HepG2 (cell line): Measurements from ENCODE around the gene MRPL10. TPM values are rescaled to one million over a fixed set of nuclear protein-coding genes. Genes with fewer than 3 reads are reported as not detected.

Experiments
- ATF1 ChIP-seq: IDR thresholded peaks from 2 replicates; pipeline ENCODE4 v1.6.1; 2016; ENCODE audit warnings: mild to moderate bottlenecking, control low read depth
- FLYWCH1 ChIP-seq: sonication (generic); formaldehyde crosslinking; IDR thresholded peaks from 2 replicates; pipeline ENCODE4 v1.8.1; 2023; ENCODE audit warnings: mild to moderate bottlenecking, missing genetic modification reagents
- HCFC1 ChIP-seq: fragments of 150-350 bp; IDR thresholded peaks from 2 replicates; pipeline ENCODE4 v1.6.1; 2014; ENCODE audit warnings: low read depth, low read length
- HNF4G ChIP-seq, 2 experiments: sonication (generic) in 1 of 2; formaldehyde crosslinking in 1 of 2; IDR thresholded peaks; 2 replicates each; pipeline versions ENCODE4 v1.4.0 to v1.6.1; 2011 to 2020; ENCODE audit warnings: borderline replicate concordance in 2 of 2, low read depth in 2 of 2, mild to moderate bottlenecking in 2 of 2, low read length in 1 of 2, missing genetic modification reagents in 1 of 2, moderate library complexity in 1 of 2
- HOXA5 ChIP-seq: sonication (generic); formaldehyde crosslinking; IDR thresholded peaks from 2 replicates; pipeline ENCODE4 v1.4.0; 2020; ENCODE audit warnings: missing genetic modification reagents
- KDM1A ChIP-seq: IDR thresholded peaks from 2 replicates; pipeline ENCODE4 v1.6.1; 2016; ENCODE audit warnings: missing compliant biosample characterization
- MAZ ChIP-seq, 2 experiments: sonication (generic) in 1 of 2; formaldehyde crosslinking in 1 of 2; IDR thresholded peaks; 2 replicates each; pipeline versions ENCODE4 v1.5.0 to v1.6.1; 2012 to 2020; ENCODE audit warnings: low read depth in 2 of 2, mild to moderate bottlenecking in 2 of 2, borderline replicate concordance in 1 of 2, improper control_type of control experiment in 1 of 2, low read length in 1 of 2, missing genetic modification reagents in 1 of 2, moderate library complexity in 1 of 2
- MTA1 ChIP-seq: sonication (generic); formaldehyde crosslinking; IDR thresholded peaks from 2 replicates; pipeline ENCODE4 v1.4.0; 2020; ENCODE audit warnings: missing genetic modification reagents, mild to moderate bottlenecking, borderline replicate concordance
- MXI1 ChIP-seq: IDR thresholded peaks from 3 replicates; pipeline ENCODE4 v1.6.1; 2012; ENCODE audit warnings: low read depth, low read length, inconsistent platforms, borderline replicate concordance
- NCOA2 ChIP-seq: sonication (generic); formaldehyde crosslinking; IDR thresholded peaks from 2 replicates; pipeline ENCODE4 v1.8.0; 2022; ENCODE audit warnings: inconsistent platforms
- NFE2L2 ChIP-seq: fragments of 150-350 bp; IDR thresholded peaks from 2 replicates; pipeline ENCODE4 v1.6.1; 2014; ENCODE audit warnings: low read length
- PCBP2 ChIP-seq: fragments of 200-400 bp; formaldehyde crosslinking; optimal IDR thresholded peaks from 2 replicates; pipeline ENCODE3; 2018; ENCODE audit warnings: low read length, low read depth; ENCODE audit not compliant: poor library complexity, severe bottlenecking
- SKI ChIP-seq: fragments of 450-650 bp; IDR thresholded peaks from one replicate; pipeline ENCODE4 v1.6.1; 2018; ENCODE audit warnings: mild to moderate bottlenecking; ENCODE audit not compliant: partially characterized antibody
- SNAPC2 ChIP-seq: sonication (generic); formaldehyde crosslinking; IDR thresholded peaks from 2 replicates; pipeline ENCODE4 v1.8.1; 2022; ENCODE audit warnings: mild to moderate bottlenecking, missing genetic modification reagents
- ZBTB7A ChIP-seq: sonication (generic); formaldehyde crosslinking; IDR thresholded peaks from 2 replicates; pipeline ENCODE4 v1.8.0; 2022; ENCODE audit warnings: mild to moderate bottlenecking, missing genetic modification reagents
- ZNF10 ChIP-seq: sonication (generic); formaldehyde crosslinking; IDR thresholded peaks from 2 replicates; pipeline ENCODE4 v1.4.0; 2020; ENCODE audit warnings: mild to moderate bottlenecking, low read depth, missing genetic modification reagents, borderline replicate concordance
- ZNF138 ChIP-seq: sonication (generic); formaldehyde crosslinking; IDR thresholded peaks from 2 replicates; pipeline ENCODE4 v1.5.0; 2020; ENCODE audit warnings: mild to moderate bottlenecking, low read depth, missing genetic modification reagents
- ZNF614 ChIP-seq: IDR thresholded peaks from 2 replicates; pipeline ENCODE4 v1.6.1; 2018; ENCODE audit warnings: missing biosample characterization, missing genetic modification reagents, inconsistent platforms, borderline replicate concordance
- ZSCAN30 ChIP-seq: sonication (generic); formaldehyde crosslinking; IDR thresholded peaks from 2 replicates; pipeline ENCODE4 v1.5.0; 2020; ENCODE audit warnings: mild to moderate bottlenecking, missing genetic modification reagents
- polyA plus RNA-seq, 8 experiments: library from polyadenylated mRNA; depleted of rRNA in 3 of 8; stranded (reverse) in 7 of 8; unstranded in 1 of 8; fragments of >200 nt; fragmentation: Illumina TruSeq in 4 of 8; extraction: Trizol in 4 of 8; gene quantifications; 2 replicates each; pipeline versions ENCODE4 v1.2.1 to v1.2.3, GENCODE V29; 2011 to 2016; ENCODE audit warnings: low read depth in 4 of 8, missing spikeins in 1 of 8, mixed read lengths in 1 of 8; ENCODE audit not compliant: insufficient read depth in 1 of 8
- total RNA-seq, 5 experiments: library from RNA; depleted of rRNA; stranded (reverse); fragments of >200 nt; fragmentation: Illumina TruSeq; extraction: Trizol; gene quantifications; 2 replicates each; pipeline ENCODE4 v1.2.3, GENCODE V29; 2016; ENCODE audit warnings: low read depth in 1 of 5
- TF ChIP-seq, protein P1 (sequence below): sonication (generic); formaldehyde crosslinking; IDR thresholded peaks from 2 replicates; pipeline ENCODE4 v1.4.0; 2020; ENCODE audit warnings: missing genetic modification reagents, low read depth, mild to moderate bottlenecking, borderline replicate concordance
- TF ChIP-seq, protein P2 (sequence below): sonication (generic); formaldehyde crosslinking; conservative IDR thresholded peaks from 2 replicates; pipeline ENCODE4 v1.8.0; 2022; ENCODE audit warnings: mild to moderate bottlenecking, moderate library complexity, missing genetic modification reagents
- TF ChIP-seq, protein P3 (sequence below): sonication (generic); formaldehyde crosslinking; IDR thresholded peaks from 2 replicates; pipeline ENCODE4 v1.4.0; 2020; ENCODE audit warnings: missing genetic modification reagents, borderline replicate concordance

MRPL10 gene
- total and polyA plus RNA-seq, 2 of the 13 experiments (the other 11 are each of a cell fraction or from before 2014, with no cell fraction given), result 56.7 to 149 TPM

DNA sequence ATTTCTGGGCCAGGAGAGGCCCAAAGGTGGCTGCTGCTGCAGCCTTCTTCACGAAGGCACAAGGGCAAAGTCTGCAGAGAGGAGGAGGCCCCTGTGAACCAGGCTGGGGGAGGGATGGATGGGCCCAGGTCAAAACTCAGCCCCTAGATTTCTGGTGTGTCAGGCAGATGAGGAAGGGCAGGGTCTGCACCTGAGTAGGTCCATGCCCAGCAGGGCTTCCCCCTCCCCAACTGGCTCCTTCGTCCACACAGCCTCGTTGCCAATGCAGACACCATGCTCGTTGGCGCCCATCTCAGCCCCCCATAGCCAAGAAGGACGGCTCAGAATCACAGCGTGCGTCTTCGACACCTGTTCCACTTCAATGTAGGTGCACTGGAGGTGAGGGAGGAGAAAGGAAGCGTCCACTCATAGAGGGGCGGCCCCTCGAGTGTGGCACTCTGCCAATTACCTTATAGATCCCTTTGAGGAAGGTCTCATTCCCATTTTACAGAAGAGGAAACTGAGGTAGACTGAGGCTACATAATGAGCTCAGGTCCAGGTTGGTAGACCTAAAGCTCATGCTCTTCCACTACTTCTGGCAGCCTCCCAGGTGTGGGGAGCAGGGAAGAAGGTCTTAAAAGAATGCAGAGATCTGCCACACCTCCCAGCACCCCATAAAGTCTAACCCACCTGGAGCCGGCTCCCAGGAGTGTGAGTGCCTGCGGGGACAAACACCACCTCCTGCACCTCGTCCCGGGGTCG is 8.8 kb upstream of the MRPL10 start (continued):
- 0 out of 2 replicates have a peak, but pooled peaks have one; percentile 1 for TF ChIP-seq SNAPC2 (CRISPR knock-in tag)
- no peak for TF ChIP-seq ZSCAN30
- TF ChIP-seq PCBP2, result no peak
- no peak for TF ChIP-seq HOXA5 (CRISPR knock-in tag)
- TF ChIP-seq ZBTB7A, result peak; percentile 28; the same call in 1 of the 2 replicates
- no peak for TF ChIP-seq MTA1
- TF ChIP-seq, protein P1, sequence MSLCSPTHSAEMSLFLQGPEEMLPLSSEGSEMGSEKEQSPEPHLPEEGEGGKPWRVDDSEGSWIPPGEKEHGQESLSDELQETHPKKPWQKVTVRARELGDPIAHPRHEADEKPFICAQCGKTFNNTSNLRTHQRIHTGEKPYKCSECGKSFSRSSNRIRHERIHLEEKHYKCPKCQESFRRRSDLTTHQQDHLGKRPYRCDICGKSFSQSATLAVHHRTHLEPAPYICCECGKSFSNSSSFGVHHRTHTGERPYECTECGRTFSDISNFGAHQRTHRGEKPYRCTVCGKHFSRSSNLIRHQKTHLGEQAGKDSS (CRISPR knock-in tag), result no peak
- no peak for TF ChIP-seq SKI
- no peak for TF ChIP-seq MXI1
- TF ChIP-seq ZNF10 (CRISPR knock-in tag), result no peak
- TF ChIP-seq MAZ (IDR thresholded peaks at IDR 0.05; ENCODE audit: borderline replicate concordance, low read depth, low read length), result no peak
- TF ChIP-seq MAZ (CRISPR knock-in tag; IDR thresholded peaks at IDR 0.05; ENCODE audit: low read depth), result no peak
- TF ChIP-seq FLYWCH1 (CRISPR knock-in tag), result 0 out of 2 replicates have a peak, but pooled peaks have one; percentile 54
- TF ChIP-seq, protein P2, sequence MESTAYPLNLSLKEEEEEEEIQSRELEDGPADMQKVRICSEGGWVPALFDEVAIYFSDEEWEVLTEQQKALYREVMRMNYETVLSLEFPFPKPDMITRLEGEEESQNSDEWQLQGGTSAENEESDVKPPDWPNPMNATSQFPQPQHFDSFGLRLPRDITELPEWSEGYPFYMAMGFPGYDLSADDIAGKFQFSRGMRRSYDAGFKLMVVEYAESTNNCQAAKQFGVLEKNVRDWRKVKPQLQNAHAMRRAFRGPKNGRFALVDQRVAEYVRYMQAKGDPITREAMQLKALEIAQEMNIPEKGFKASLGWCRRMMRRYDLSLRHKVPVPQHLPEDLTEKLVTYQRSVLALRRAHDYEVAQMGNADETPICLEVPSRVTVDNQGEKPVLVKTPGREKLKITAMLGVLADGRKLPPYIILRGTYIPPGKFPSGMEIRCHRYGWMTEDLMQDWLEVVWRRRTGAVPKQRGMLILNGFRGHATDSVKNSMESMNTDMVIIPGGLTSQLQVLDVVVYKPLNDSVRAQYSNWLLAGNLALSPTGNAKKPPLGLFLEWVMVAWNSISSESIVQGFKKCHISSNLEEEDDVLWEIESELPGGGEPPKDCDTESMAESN, result no peak
- TF ChIP-seq NCOA2, result no peak
- TF ChIP-seq, protein P3, sequence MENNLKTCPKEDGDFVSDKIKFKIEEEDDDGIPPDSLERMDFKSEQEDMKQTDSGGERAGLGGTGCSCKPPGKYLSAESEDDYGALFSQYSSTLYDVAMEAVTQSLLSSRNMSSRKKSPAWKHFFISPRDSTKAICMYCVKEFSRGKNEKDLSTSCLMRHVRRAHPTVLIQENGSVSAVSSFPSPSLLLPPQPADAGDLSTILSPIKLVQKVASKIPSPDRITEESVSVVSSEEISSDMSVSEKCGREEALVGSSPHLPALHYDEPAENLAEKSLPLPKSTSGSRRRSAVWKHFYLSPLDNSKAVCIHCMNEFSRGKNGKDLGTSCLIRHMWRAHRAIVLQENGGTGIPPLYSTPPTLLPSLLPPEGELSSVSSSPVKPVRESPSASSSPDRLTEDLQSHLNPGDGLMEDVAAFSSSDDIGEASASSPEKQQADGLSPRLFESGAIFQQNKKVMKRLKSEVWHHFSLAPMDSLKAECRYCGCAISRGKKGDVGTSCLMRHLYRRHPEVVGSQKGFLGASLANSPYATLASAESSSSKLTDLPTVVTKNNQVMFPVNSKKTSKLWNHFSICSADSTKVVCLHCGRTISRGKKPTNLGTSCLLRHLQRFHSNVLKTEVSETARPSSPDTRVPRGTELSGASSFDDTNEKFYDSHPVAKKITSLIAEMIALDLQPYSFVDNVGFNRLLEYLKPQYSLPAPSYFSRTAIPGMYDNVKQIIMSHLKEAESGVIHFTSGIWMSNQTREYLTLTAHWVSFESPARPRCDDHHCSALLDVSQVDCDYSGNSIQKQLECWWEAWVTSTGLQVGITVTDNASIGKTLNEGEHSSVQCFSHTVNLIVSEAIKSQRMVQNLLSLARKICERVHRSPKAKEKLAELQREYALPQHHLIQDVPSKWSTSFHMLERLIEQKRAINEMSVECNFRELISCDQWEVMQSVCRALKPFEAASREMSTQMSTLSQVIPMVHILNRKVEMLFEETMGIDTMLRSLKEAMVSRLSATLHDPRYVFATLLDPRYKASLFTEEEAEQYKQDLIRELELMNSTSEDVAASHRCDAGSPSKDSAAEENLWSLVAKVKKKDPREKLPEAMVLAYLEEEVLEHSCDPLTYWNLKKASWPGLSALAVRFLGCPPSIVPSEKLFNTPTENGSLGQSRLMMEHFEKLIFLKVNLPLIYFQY, result no peak
- 0 out of 2 replicates have a peak, but pooled peaks have one; percentile 16 for TF ChIP-seq HNF4G (IDR thresholded peaks at IDR 0.05; ENCODE audit: borderline replicate concordance, low read depth, low read length)
- no peak for TF ChIP-seq HNF4G (CRISPR knock-in tag; IDR thresholded peaks at IDR 0.05; ENCODE audit: borderline replicate concordance, low read depth)
- no peak for TF ChIP-seq HCFC1
- no peak for TF ChIP-seq NFE2L2
- no peak for TF ChIP-seq ZNF138
- no peak for TF ChIP-seq ZNF614 (CRISPR knock-in tag)
- 0 out of 2 replicates have a peak, but pooled peaks have one; percentile 42 for TF ChIP-seq KDM1A (CRISPR knock-in tag)
- no peak for TF ChIP-seq ATF1 (CRISPR knock-in tag)
